GM23338 (cell line): ENCODE data around the gene SEMA5A. TPM values are rescaled to one million over a fixed set of nuclear protein-coding genes. Genes with fewer than 3 reads are reported as not detected.

Experiments used
- ATAC-seq: fragments of 200-7000 bp; cut with Tn5 transposase; 3 replicates; pipeline ENCODE4 v1.9.1; 2020
- DNase-seq: peaks from one replicate; pipeline ENCODE4 v3.0.0-alpha.2; 2015; ENCODE audit warnings: low spot score
- H2AFZ ChIP-seq: fragments of 200-600 bp; sonication (generic); 2 replicates; pipeline ENCODE4 v1.8.0; 2016; ENCODE audit warnings: antibody characterized with exemption, mild to moderate bottlenecking, moderate library complexity
- H3F3A ChIP-seq: fragments of 200-600 bp; sonication (generic); replicated peaks from 2 replicates; pipeline ENCODE4 v1.8.0; 2017; ENCODE audit warnings: antibody characterized with exemption, mixed run types, low read depth
- H3K27ac ChIP-seq: fragments of 200-600 bp; sonication (generic); 2 replicates; pipeline ENCODE4 v1.6.1; 2016; ENCODE audit warnings: low read depth
- H3K27me3 ChIP-seq: fragments of 200-600 bp; sonication (generic); 2 replicates; pipeline ENCODE4 v1.8.0; 2016; ENCODE audit warnings: mild to moderate bottlenecking, mixed run types, moderate library complexity; ENCODE audit not compliant: insufficient read depth
- H3K36me3 ChIP-seq: fragments of 200-600 bp; sonication (generic); 2 replicates; pipeline ENCODE4 v1.8.0; 2016; ENCODE audit warnings: mild to moderate bottlenecking; ENCODE audit not compliant: insufficient read depth
- H3K4me1 ChIP-seq: fragments of 200-600 bp; sonication (generic); 2 replicates; pipeline ENCODE4 v1.8.0; 2016; ENCODE audit warnings: mild to moderate bottlenecking, moderate library complexity; ENCODE audit not compliant: insufficient read depth
- H3K4me2 ChIP-seq: fragments of 200-600 bp; sonication (generic); 2 replicates; pipeline ENCODE4 v1.7.1; 2017; ENCODE audit warnings: mixed run types
- H3K4me3 ChIP-seq: fragments of 200-600 bp; sonication (generic); 2 replicates; pipeline ENCODE4 v1.6.1; 2016; ENCODE audit warnings: mixed run types
- H3K79me2 ChIP-seq: fragments of 200-600 bp; sonication (generic); replicated peaks from 2 replicates; pipeline ENCODE4 v1.8.0; 2017; ENCODE audit warnings: mild to moderate bottlenecking; ENCODE audit not compliant: insufficient read depth
- H3K9me2 ChIP-seq: fragments of 200-600 bp; sonication (generic); 2 replicates; pipeline ENCODE4 v1.8.0; 2017; ENCODE audit not compliant: insufficient read depth
- H4K20me1 ChIP-seq: fragments of 200-600 bp; sonication (generic); replicated peaks from 2 replicates; pipeline ENCODE4 v1.8.0; 2017; ENCODE audit warnings: mild to moderate bottlenecking; ENCODE audit not compliant: insufficient read depth
- H3K27ac Mint-ChIP-seq: 2 replicates; pipeline ENCODE4 v1.8.0; 2020; ENCODE audit warnings: inconsistent platforms, mild to moderate bottlenecking, moderate library complexity, mixed read lengths
- H3K27me3 Mint-ChIP-seq: 3 replicates; pipeline ENCODE4 v1.8.0; 2022; ENCODE audit warnings: low read depth, mild to moderate bottlenecking, moderate library complexity, mixed read lengths, inconsistent platforms; ENCODE audit not compliant: insufficient read depth, poor library complexity
- H3K36me3 Mint-ChIP-seq: 3 replicates; pipeline ENCODE4 v1.8.0; 2021; ENCODE audit warnings: low read depth, mild to moderate bottlenecking, inconsistent platforms, moderate library complexity, mixed read lengths
- H3K4me1 Mint-ChIP-seq: 3 replicates; pipeline ENCODE4 v1.8.0; 2020; ENCODE audit warnings: mild to moderate bottlenecking, inconsistent platforms, mixed read lengths
- H3K4me3 Mint-ChIP-seq: 3 replicates; pipeline ENCODE4 v1.8.0; 2021; ENCODE audit warnings: moderate library complexity, mild to moderate bottlenecking, inconsistent platforms, mixed read lengths
- H3K9me3 Mint-ChIP-seq: 3 replicates; pipeline ENCODE4 v1.8.0; 2020; ENCODE audit warnings: moderate library complexity, mild to moderate bottlenecking, inconsistent platforms, mixed read lengths
- CREB1 ChIP-seq: fragments of 250-450 bp; sonication (Bioruptor Pico); IDR thresholded peaks from 2 replicates; pipeline ENCODE4 v1.5.0; 2020; ENCODE audit warnings: low read depth, mild to moderate bottlenecking, moderate library complexity
- EZH2phosphoT487 ChIP-seq: fragments of 200-600 bp; sonication (generic); IDR thresholded peaks from one replicate; pipeline ENCODE4 v1.8.1; 2018; ENCODE audit warnings: antibody characterized with exemption; ENCODE audit not compliant: unreplicated experiment
- POLR2AphosphoS5 ChIP-seq: IDR thresholded peaks from 2 replicates; pipeline ENCODE4 v1.6.1; 2016; ENCODE audit warnings: antibody characterized with exemption, low read depth
- STAT1 ChIP-seq: IDR thresholded peaks from one replicate; pipeline ENCODE4 v1.6.1; 2016; ENCODE audit warnings: antibody characterized with exemption; ENCODE audit not compliant: unreplicated experiment
- ZNF114 ChIP-seq: fragments of 250-450 bp; sonication (Bioruptor Pico); IDR thresholded peaks from 2 replicates; pipeline ENCODE4 v1.5.0; 2020; ENCODE audit warnings: mild to moderate bottlenecking, moderate library complexity
- ZNF331 ChIP-seq: fragments of 250-450 bp; sonication (Bioruptor Pico); IDR thresholded peaks from 2 replicates; pipeline ENCODE4 v1.5.0; 2020; ENCODE audit warnings: low read depth, mild to moderate bottlenecking, moderate library complexity
- polyA plus RNA-seq: library from polyadenylated mRNA; unstranded; fragments of >200 nt; fragmentation: Nextera tagmentation; extraction: Ambion mirVana; gene quantifications from 2 replicates; pipeline ENCODE4 v1.2.1, GENCODE V29; 2016
- total RNA-seq: library from RNA; depleted of rRNA; stranded (reverse); fragments of >200 nt; shearing (Covaris generic); gene quantifications from 2 replicates; pipeline ENCODE4 v1.2.3, GENCODE V29; 2014
- TF ChIP-seq, protein P1 (sequence below): IDR thresholded peaks from 2 replicates; pipeline ENCODE4 v1.6.1; 2016; ENCODE audit warnings: antibody characterized with exemption
- TF ChIP-seq, protein P2 (sequence below): fragments of 250-450 bp; sonication (Bioruptor Pico); IDR thresholded peaks from 2 replicates; pipeline ENCODE4 v1.5.0; 2020; ENCODE audit warnings: mild to moderate bottlenecking, moderate library complexity

The SEMA5A gene
- total and polyA plus RNA-seq, 2 experiments from 2014 or later: 2.1 to 8.1 TPM

DNA sequence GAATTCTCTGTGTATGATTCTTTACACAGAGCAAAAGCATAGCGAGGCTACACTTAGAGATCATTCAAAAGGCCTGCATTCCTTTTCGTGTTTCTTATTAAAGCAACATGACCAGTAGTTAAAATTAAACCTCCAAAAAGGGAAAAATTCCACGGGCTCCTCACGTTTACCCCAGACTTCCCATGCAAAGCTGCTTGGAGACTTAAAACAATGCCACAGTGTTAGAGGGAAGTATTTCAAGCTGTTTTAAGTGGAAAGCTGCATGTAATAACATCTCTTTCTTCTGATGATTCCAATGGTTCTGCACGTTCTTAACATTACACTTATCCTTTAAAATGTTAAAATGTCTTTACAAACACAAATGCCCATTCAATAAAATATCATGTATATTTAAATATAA is 405.2 kb downstream of the SEMA5A start:
- Histone ChIP-seq H4K20me1 (no peaks in the 10 kb centered on the region), H3K4me1 (no peaks in the 10 kb centered on the region; the same call in 1 of the 2 replicates), H3K9me2 (no peaks in the 10 kb centered on the region), H3K27me3 (no peaks in the 10 kb centered on the region), H3K79me2 (no peaks in the 10 kb centered on the region), H3F3A (no peaks in the 10 kb centered on the region), H3K27ac (no peak overlapping the region), H3K4me2 (no peak overlapping the region), H3K4me3 (no peak overlapping the region), H2AFZ (no peak overlapping the region), H3K36me3 (no peaks in the 10 kb centered on the region)
- Mint-ChIP-seq H3K4me3 (no peak overlapping the region), H3K27me3 (no peaks in the 10 kb centered on the region), H3K4me1 (no peaks in the 10 kb centered on the region), H3K36me3 (peaks cover 7% of the 10 kb centered on the region), H3K9me3 (peaks cover 6% of the 10 kb centered on the region; the same call in 1 of the 3 replicates), H3K27ac (no peak overlapping the region)
- DNase-seq (no peak), ATAC-seq (no peak)
- no peak for TF ChIP-seq CREB1 (CRISPR knock-in tag)
- TF ChIP-seq, protein P1, sequence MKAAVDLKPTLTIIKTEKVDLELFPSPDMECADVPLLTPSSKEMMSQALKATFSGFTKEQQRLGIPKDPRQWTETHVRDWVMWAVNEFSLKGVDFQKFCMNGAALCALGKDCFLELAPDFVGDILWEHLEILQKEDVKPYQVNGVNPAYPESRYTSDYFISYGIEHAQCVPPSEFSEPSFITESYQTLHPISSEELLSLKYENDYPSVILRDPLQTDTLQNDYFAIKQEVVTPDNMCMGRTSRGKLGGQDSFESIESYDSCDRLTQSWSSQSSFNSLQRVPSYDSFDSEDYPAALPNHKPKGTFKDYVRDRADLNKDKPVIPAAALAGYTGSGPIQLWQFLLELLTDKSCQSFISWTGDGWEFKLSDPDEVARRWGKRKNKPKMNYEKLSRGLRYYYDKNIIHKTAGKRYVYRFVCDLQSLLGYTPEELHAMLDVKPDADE: no peak
- TF ChIP-seq, protein P2, sequence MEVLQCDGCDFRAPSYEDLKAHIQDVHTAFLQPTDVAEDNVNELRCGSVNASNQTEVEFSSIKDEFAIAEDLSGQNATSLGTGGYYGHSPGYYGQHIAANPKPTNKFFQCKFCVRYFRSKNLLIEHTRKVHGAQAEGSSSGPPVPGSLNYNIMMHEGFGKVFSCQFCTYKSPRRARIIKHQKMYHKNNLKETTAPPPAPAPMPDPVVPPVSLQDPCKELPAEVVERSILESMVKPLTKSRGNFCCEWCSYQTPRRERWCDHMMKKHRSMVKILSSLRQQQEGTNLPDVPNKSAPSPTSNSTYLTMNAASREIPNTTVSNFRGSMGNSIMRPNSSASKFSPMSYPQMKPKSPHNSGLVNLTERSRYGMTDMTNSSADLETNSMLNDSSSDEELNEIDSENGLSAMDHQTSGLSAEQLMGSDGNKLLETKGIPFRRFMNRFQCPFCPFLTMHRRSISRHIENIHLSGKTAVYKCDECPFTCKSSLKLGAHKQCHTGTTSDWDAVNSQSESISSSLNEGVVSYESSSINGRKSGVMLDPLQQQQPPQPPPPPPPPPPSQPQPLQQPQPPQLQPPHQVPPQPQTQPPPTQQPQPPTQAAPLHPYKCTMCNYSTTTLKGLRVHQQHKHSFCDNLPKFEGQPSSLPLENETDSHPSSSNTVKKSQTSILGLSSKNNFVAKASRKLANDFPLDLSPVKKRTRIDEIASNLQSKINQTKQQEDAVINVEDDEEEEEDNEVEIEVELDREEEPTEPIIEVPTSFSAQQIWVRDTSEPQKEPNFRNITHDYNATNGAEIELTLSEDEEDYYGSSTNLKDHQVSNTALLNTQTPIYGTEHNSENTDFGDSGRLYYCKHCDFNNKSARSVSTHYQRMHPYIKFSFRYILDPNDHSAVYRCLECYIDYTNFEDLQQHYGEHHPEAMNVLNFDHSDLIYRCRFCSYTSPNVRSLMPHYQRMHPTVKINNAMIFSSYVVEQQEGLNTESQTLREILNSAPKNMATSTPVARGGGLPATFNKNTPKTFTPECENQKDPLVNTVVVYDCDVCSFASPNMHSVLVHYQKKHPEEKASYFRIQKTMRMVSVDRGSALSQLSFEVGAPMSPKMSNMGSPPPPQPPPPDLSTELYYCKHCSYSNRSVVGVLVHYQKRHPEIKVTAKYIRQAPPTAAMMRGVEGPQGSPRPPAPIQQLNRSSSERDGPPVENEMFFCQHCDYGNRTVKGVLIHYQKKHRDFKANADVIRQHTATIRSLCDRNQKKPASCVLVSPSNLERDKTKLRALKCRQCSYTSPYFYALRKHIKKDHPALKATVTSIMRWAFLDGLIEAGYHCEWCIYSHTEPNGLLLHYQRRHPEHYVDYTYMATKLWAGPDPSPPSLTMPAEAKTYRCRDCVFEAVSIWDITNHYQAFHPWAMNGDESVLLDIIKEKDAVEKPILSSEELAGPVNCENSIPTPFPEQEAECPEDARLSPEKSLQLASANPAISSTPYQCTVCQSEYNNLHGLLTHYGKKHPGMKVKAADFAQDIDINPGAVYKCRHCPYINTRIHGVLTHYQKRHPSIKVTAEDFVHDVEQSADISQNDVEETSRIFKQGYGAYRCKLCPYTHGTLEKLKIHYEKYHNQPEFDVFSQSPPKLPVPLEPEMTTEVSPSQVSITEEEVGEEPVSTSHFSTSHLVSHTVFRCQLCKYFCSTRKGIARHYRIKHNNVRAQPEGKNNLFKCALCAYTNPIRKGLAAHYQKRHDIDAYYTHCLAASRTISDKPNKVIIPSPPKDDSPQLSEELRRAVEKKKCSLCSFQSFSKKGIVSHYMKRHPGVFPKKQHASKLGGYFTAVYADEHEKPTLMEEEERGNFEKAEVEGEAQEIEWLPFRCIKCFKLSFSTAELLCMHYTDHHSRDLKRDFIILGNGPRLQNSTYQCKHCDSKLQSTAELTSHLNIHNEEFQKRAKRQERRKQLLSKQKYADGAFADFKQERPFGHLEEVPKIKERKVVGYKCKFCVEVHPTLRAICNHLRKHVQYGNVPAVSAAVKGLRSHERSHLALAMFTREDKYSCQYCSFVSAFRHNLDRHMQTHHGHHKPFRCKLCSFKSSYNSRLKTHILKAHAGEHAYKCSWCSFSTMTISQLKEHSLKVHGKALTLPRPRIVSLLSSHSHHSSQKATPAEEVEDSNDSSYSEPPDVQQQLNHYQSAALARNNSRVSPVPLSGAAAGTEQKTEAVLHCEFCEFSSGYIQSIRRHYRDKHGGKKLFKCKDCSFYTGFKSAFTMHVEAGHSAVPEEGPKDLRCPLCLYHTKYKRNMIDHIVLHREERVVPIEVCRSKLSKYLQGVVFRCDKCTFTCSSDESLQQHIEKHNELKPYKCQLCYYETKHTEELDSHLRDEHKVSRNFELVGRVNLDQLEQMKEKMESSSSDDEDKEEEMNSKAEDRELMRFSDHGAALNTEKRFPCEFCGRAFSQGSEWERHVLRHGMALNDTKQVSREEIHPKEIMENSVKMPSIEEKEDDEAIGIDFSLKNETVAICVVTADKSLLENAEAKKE (CRISPR knock-in tag): no peak

DNA sequence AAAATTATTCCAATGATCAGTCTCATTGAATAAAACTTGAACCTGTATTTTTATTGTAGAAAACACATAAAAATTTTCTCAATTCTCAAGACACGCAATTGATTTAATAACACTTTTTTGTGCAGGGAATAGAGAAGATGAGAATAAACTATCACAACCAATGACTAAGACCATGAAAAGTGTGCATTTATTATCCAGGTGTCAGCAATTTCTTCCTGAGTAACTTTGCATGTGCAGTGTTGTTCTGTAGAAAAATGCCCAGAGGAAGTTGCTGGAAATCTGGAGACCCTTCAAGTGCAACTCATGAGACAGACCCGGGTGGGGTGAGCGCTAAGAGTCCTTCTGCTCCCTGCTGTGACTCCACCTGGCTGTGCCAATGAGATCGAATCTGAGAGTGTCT is 405.7 kb downstream of the SEMA5A start:
- H3K4me2 ChIP-seq: no peak overlapping the region
- no peak overlapping the region for H2AFZ ChIP-seq
- Mint-ChIP-seq H3K4me1 (no peaks in the 10 kb centered on the region), H3K27ac (no peak overlapping the region), H3K27me3 (no peaks in the 10 kb centered on the region), H3K4me3 (no peak overlapping the region), H3K9me3 (peaks cover 6% of the 10 kb centered on the region; the same call in 1 of the 3 replicates), H3K36me3 (peaks cover 9% of the 10 kb centered on the region)
- no peaks in the 10 kb centered on the region; the same call in 1 of the 2 replicates for H3K4me1 ChIP-seq
- no peaks in the 10 kb centered on the region for H3K79me2 ChIP-seq
- H4K20me1 ChIP-seq: no peaks in the 10 kb centered on the region
- no peak for DNase-seq
- ATAC-seq: no peak
- no peaks in the 10 kb centered on the region for H3K9me2 ChIP-seq
- no peak overlapping the region for H3K4me3 ChIP-seq
- H3K27me3 ChIP-seq: no peaks in the 10 kb centered on the region
- no peaks in the 10 kb centered on the region for H3F3A ChIP-seq
- no peak overlapping the region for H3K27ac ChIP-seq
- H3K36me3 ChIP-seq: no peaks in the 10 kb centered on the region
- TF ChIP-seq CREB1 (CRISPR knock-in tag) (no peak), ZNF114 (no peak), EZH2phosphoT487 (no peak), ZNF331 (CRISPR knock-in tag) (no peak), STAT1 (no peak), POLR2AphosphoS5 (no peak)
